Tibial nerve (tissue), 4 donors: ENCODE data around the gene MYO5C.

Experiments
- CTCF ChIP-seq, 5 experiments: fragments of 200-600 bp in 3 of 5; fragments of 450-650 bp in 2 of 5; sonication (generic) in 3 of 5; IDR thresholded peaks; one replicate each; pipeline ENCODE4 v1.5.1; 2016 to 2019; ENCODE audit warnings: antibody characterized with exemption in 5 of 5, mild to moderate bottlenecking in 3 of 5, moderate library complexity in 2 of 5
- EP300 ChIP-seq, 2 donors: sonication (generic); formaldehyde crosslinking; IDR thresholded peaks; one replicate each; pipeline ENCODE4 v1.6.1; 2017; ENCODE audit warnings: antibody characterized with exemption in 2 of 2, mild to moderate bottlenecking in 1 of 2
- POLR2A ChIP-seq, 2 donors: fragments of 450-650 bp; IDR thresholded peaks; one replicate each; pipeline ENCODE4 v1.6.1; 2017; ENCODE audit warnings: antibody characterized with exemption in 2 of 2, mild to moderate bottlenecking in 2 of 2, moderate library complexity in 2 of 2

GRCh38 chr15:52240166-52240565 is 55.4 kb downstream of the MYO5C start:
- TF ChIP-seq CTCF (IDR thresholded peaks at IDR 0.05) (no peak), EP300 (IDR thresholded peaks at IDR 0.05) (no peak), POLR2A (IDR thresholded peaks at IDR 0.05) (no peak)
